ENCODE measurements around the gene GLCCI1. TPM values are rescaled to one million over a fixed set of nuclear protein-coding genes. Genes with fewer than 3 reads are reported as not detected.

Gene GLCCI1
- total and polyA plus RNA-seq, 2 of the 13 experiments (the other 11 are each of a cell fraction or from before 2014, with no cell fraction given) = 1.3 to 1.7 TPM

- TF ChIP-seq TFDP1 (CRISPR knock-in tag; IDR thresholded peaks at IDR 0.05; ENCODE audit: borderline replicate concordance) = no peak
- no peak for TF ChIP-seq KLF16 (CRISPR knock-in tag; IDR thresholded peaks at IDR 0.05)
These were observed 30.1 kb upstream of the GLCCI1 start (continued) for GRCh38 chr7:7938471-7938870.

GRCh38 chr7:7943951-7944350 lies 24.6 kb upstream of the GLCCI1 start:
- Histone ChIP-seq H3K4me3 (replicated peaks in 1 of 3; ENCODE audit: insufficient read depth in 1 of 3, low read depth in 2 of 3, low read length in 3 of 3) (no peak overlapping the region), H3K4me2 (ENCODE audit: low read depth, low read length) (no peak overlapping the region), H4K20me1 (ENCODE audit: insufficient read depth, low read length) (no peaks in the 10 kb centered on the region), H3K27me3 (ENCODE audit: control insufficient read depth in 1 of 2, insufficient read depth in 2 of 2, low read length in 2 of 2) (no peaks in the 10 kb centered on the region), H3K36me3 (replicated peaks in 1 of 2; ENCODE audit: control insufficient read depth in 1 of 2, insufficient read depth in 2 of 2, low read length in 2 of 2) (no peaks in the 10 kb centered on the region), H3K79me2 (ENCODE audit: insufficient read depth, low read length) (no peaks in the 10 kb centered on the region), H3K9me3 (ENCODE audit: low read length) (no peaks in the 10 kb centered on the region), H3K9ac (ENCODE audit: insufficient read depth, low read depth, low read length) (no peak overlapping the region), H3K27ac (ENCODE audit: extremely low read length, insufficient read depth, low read length) (no peak overlapping the region), H3K4me1 (ENCODE audit: insufficient read depth, low read length) (no peaks in the 10 kb centered on the region), H2AFZ (ENCODE audit: low read length) (no peak overlapping the region)
- intact Hi-C loops (cut with micrococcal nuclease; ENCODE audit: unreplicated experiment) (no loop called here), in situ Hi-C loops (cut with HindIII; ENCODE audit: extremely low pct_ligation_motif_present, low pct_unique_long_range_greater_than_20kb) (no loop called here)
- ATAC-seq (no peak), FAIRE-seq (no peak), DNase-seq (ENCODE audit: low spot score) (no peak)
- CTCF ChIA-PET (ENCODE audit: low intra/inter-chr PET ratio, low total read pairs) = no interaction called here
- POLR2A ChIA-PET = no interaction called here
- BruUV-seq (replicated peaks) = no TSS peak
- 3% methylated on average over 1 of the region's 1 CpG for WGBS (ENCODE audit: low lambda C conversion rate)
- TF ChIP-seq HDAC6 (IDR thresholded peaks at IDR 0.05; ENCODE audit: low read depth, low read length) (no peak), KAT8 (CRISPR knock-in tag; IDR thresholded peaks at IDR 0.05) (no peak), USF2 (IDR thresholded peaks at IDR 0.05; ENCODE audit: low read depth, low read length) (no peak), USF2 (CRISPR knock-in tag; IDR thresholded peaks at IDR 0.05; ENCODE audit: borderline replicate concordance) (no peak), AKNA (CRISPR knock-in tag; IDR thresholded peaks at IDR 0.05; ENCODE audit: borderline replicate concordance) (no peak), NFKB2 (CRISPR knock-in tag; IDR thresholded peaks at IDR 0.05; ENCODE audit: borderline replicate concordance) (no peak), KDM5B (CRISPR knock-in tag; IDR thresholded peaks at IDR 0.05; ENCODE audit: borderline replicate concordance) (no peak), MYPOP (CRISPR knock-in tag; IDR thresholded peaks at IDR 0.05) (no peak), FOXK1 (CRISPR knock-in tag; IDR thresholded peaks at IDR 0.05; ENCODE audit: borderline replicate concordance, low read depth) (no peak), CHD2 (IDR thresholded peaks at IDR 0.05; ENCODE audit: low read depth, low read length) (no peak), ZNF33B (CRISPR knock-in tag; IDR thresholded peaks at IDR 0.05) (no peak), TBX3 (IDR thresholded peaks at IDR 0.05; ENCODE audit: borderline replicate concordance) (no peak), DNMT3B (CRISPR knock-in tag; conservative IDR thresholded peaks at IDR 0.05) (no peak)
